ENCODE results near the gene NFIC.
A peak's percentile ranks its signal among the peaks of the same experiment; 100 is the strongest.
"Not testable (repeated sequence)": the region's sequence is repeated elsewhere in the genome, so short reads cannot be mapped to it uniquely, and the experiment has no call there.

The NFIC gene

DNA sequence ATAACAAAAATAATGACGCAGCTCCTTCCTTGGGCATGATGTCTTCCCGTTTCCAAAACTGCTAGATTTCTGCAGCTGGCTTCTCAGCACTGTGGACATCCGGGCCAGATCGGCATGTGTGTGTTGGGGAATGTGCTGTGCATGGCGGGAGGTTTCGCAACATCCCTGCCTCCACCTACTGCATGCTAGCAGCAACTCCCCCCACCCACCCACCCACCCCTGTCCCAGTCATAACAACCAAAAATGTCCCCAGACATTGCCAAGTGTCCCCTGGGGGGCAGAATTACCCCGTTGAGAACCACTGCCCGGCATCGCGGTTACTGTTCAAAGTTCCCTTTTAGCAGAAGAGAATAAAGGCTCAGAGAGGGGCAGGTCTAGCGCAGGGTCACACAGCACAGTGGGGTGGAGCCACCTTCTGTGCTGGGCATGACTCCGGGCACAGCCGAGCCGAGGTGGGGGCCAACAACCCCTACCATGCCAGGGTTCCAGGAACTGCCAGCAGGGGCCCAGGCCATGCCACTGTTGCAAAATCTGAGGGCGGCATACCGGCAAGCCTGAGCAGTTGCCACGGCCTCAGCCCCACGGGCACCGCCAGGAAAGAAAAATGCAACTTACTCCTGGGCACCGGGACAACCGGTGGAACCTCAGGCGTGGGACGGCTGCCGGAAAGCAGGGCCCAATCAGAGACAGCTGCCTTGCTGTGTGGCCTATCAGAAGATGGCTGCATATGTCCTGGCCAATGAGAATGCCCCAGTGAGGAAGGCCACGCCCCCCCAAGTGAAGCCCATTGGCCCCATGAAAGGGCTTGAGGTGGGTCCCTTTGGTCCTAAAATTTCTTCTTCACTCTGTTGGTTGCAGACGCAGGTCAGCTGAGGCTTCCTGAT is 22.5 kb upstream of the NFIC start:
- TF ChIP-seq Cebpa-rat (IDR thresholded peaks at IDR 0.05): peak in 8 of 11 experiments; percentile 35 to 92 (median 80); a peak in 15 of 22 replicates
- Histone ChIP-seq H3K36me3 (no peaks in the 10 kb centered on the region), H3K4me1 (peaks cover 14 to 66% (median 48%) of the 10 kb centered on the region in 10 experiments), H3K27me3 (no peaks in the 10 kb centered on the region), H3K9me3 (replicated peaks in 1 of 11) (no peaks in the 10 kb centered on the region), H3K9ac (peak overlapping the region in 9 of 11 experiments; percentile 24 to 72 (median 58); a peak in 11 of 22 replicates), H3K4me2 (peak overlapping the region; percentile 40 to 79 (median 71); a peak in 19 of 22 replicates), H3K4me3 (no peak overlapping the region), H4K20me1 (no peaks in the 10 kb centered on the region), H3K27ac (peak overlapping the region in 9 of 11 experiments; percentile 64 to 83 (median 77); a peak in 18 of 22 replicates)

GRCh38 chr19:3344608-3345598 is 21.5 kb upstream of the NFIC start:
- Histone ChIP-seq H3K4me3 (no peak overlapping the region), H4K20me1 (no peaks in the 10 kb centered on the region), H3K4me1 (peaks cover 12 to 56% (median 41%) of the 10 kb centered on the region in 10 experiments), H3K36me3 (no peaks in the 10 kb centered on the region), H3K27ac (peak overlapping the region in 3 of 11 experiments; percentile 13 to 67 (median 58); a peak in 3 of 22 replicates), H3K27me3 (no peaks in the 10 kb centered on the region), H3K9ac (no peak overlapping the region), H3K9me3 (replicated peaks in 1 of 11) (no peaks in the 10 kb centered on the region), H3K4me2 (peak overlapping the region in 1 of 11 experiments; percentile 55; a peak in 3 of 22 replicates)
- no peak for TF ChIP-seq Cebpa-rat (IDR thresholded peaks at IDR 0.05)

- H4K20me1 ChIP-seq: no peaks in the 10 kb centered on the region
- H3K4me1 ChIP-seq: peaks cover 12 to 50% (median 38%) of the 10 kb centered on the region in 10 experiments
- no peak overlapping the region for H3K4me3 ChIP-seq
- peak overlapping the region in 3 of 11 experiments; percentile 4 to 37 (median 27); a peak in 2 of 22 replicates for H3K27ac ChIP-seq
- no peaks in the 10 kb centered on the region for H3K36me3 ChIP-seq
- no peak for TF ChIP-seq Cebpa-rat (IDR thresholded peaks at IDR 0.05)
- H3K9me3 ChIP-seq (replicated peaks in 1 of 11): no peaks in the 10 kb centered on the region
- peak overlapping the region in 2 of 11 experiments; percentile 24 to 32; a peak in 1 of 22 replicates for H3K9ac ChIP-seq
- H3K4me2 ChIP-seq: peak overlapping the region in 3 of 11 experiments; percentile 0 to 28 (median 1); a peak in 1 of 22 replicates
- H3K27me3 ChIP-seq: no peaks in the 10 kb centered on the region
These were observed 20.4 kb upstream of the NFIC start for GRCh38 chr19:3345850-3346460.

DNA sequence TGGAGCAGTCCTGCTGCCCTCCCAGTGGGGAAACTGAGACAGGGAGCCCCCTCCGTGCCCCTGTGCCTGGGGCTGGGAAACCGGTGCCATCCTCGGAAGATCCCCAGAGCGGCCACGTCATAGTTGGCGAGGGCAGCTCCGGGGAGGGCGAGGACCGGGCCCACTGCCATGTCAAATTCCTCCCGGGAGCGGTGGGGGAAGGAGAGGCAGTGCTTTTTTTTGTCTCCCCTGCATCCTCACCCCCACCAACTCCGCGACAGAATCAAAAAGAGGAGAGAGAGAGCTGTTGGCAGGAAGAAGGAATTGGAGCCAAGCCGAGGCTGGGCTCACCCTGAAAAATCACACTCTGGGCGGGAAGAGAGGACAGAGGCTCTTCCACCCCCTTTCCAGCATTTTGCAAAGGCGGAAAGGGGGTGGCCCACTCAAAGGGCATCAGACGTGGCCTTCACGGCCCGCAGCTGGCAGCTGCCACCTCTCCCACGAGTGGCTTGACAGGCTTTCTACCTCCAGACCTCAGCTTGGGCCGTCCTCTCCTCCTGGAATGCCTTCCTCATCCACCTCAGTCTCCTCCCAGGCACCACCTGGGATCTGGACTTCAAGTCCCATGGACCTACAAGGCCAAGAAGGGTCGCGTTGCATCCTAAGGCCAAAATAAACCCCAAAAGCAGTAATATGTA is 19.6 kb upstream of the NFIC start:
- H3K9ac ChIP-seq: peak overlapping the region in 3 of 11 experiments; percentile 6 to 32 (median 24); a peak in 2 of 22 replicates
- no peaks in the 10 kb centered on the region for H3K27me3 ChIP-seq
- peaks cover 10 to 47% (median 34%) of the 10 kb centered on the region in 10 experiments for H3K4me1 ChIP-seq
- H3K36me3 ChIP-seq: no peaks in the 10 kb centered on the region
- no peaks in the 10 kb centered on the region for H4K20me1 ChIP-seq
- H3K4me3 ChIP-seq: no peak overlapping the region
- H3K9me3 ChIP-seq (replicated peaks in 1 of 11): no peaks in the 10 kb centered on the region
- no peak for TF ChIP-seq Cebpa-rat (IDR thresholded peaks at IDR 0.05)
- peak overlapping the region in 3 of 11 experiments; percentile 0 to 28 (median 1); a peak in 2 of 22 replicates for H3K4me2 ChIP-seq
- peak overlapping the region in 1 of 11 experiments; percentile 37; a peak in 2 of 22 replicates for H3K27ac ChIP-seq

DNA sequence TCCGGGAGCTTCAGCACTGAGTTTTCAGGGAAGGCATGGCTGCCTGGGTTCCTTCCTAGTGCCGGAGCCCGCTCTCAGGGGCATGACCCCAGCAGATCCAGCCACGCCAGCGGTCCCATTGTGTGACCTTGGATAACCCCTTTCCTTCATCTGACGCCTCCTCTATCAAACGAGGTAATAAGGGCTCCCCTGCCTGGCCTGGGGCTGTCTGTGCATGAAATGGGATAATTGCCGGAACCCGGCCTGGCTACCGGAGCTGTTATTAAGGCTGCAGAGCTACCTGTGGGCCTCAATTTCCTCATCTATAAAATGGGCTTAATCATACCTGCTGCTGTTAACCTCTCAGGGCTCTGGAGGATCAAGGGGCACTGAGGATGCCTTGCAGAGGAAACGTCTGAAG is 18.3 kb upstream of the NFIC start:
- H3K4me1 ChIP-seq: peaks cover 4 to 35% (median 21%) of the 10 kb centered on the region in 10 experiments
- no peak overlapping the region for H3K27ac ChIP-seq
- H3K9ac ChIP-seq: no peak overlapping the region
- no peak for TF ChIP-seq Cebpa-rat (IDR thresholded peaks at IDR 0.05)
- H3K36me3 ChIP-seq: no peaks in the 10 kb centered on the region
- no peak overlapping the region for H3K4me3 ChIP-seq
- no peaks in the 10 kb centered on the region for H4K20me1 ChIP-seq
- H3K27me3 ChIP-seq: no peaks in the 10 kb centered on the region
- no peak overlapping the region for H3K4me2 ChIP-seq
- no peaks in the 10 kb centered on the region for H3K9me3 ChIP-seq (replicated peaks in 1 of 11)

- H3K9me3 ChIP-seq (replicated peaks in 1 of 11); H3K27ac ChIP-seq; H3K27me3 ChIP-seq; H3K4me2 ChIP-seq; H3K4me3 ChIP-seq; H4K20me1 ChIP-seq; H3K9ac ChIP-seq; H3K36me3 ChIP-seq: not testable (repeated sequence)
- H3K4me1 ChIP-seq: peaks cover under 1 to 31% (median 17%) of the 10 kb centered on the region in 10 experiments; a peak in 16 of 20 replicates
These were observed 17.9 kb upstream of the NFIC start for GRCh38 chr19:3348469-3348868.

DNA sequence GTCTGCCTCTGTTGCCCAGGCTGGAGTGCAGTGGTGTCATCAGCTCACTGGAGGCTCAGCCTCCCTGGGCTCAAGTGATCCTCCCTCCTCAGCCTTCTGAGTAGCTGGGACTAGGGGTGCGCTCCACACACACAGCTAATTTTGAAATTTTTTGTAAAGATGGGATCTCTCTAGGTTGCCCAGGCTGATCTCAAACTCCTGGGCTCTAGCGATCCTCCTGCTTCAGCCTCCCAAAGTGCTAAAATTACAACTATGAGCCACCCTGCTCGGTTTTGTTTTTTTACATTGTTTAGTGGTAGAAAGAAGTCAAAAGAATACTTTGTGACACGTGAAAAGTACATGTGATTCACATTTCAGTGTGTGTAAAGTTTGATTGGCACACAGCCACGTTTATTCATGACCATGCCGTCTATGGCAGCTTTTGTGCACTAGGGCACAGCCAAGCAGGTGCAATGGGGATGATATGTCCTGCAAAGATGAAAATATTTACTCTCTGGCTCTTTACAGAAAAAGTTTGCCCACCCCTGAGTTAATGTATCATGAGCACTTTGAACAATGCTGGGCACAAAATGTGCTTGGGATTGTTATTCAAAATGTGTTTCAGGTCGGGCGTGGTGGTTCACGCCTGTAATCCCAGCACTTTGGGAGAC is 16.2 kb upstream of the NFIC start:
- H3K27me3 ChIP-seq: no peaks in the 10 kb centered on the region
- no peak for TF ChIP-seq Cebpa-rat (IDR thresholded peaks at IDR 0.05)
- H3K36me3 ChIP-seq: no peaks in the 10 kb centered on the region
- peaks cover 0 to 7% (median 5%) of the 10 kb centered on the region in 11 experiments; a peak in 10 of 22 replicates for H3K9me3 ChIP-seq (replicated peaks in 1 of 11)
- no peak overlapping the region for H3K27ac ChIP-seq
- peak overlapping the region in 1 of 11 experiments; percentile 10; a peak in 1 of 22 replicates for H3K4me2 ChIP-seq
- H3K4me3 ChIP-seq: no peak overlapping the region
- H3K9ac ChIP-seq: no peak overlapping the region
- peaks cover 0 to 23% (median 10%) of the 10 kb centered on the region in 10 experiments; a peak in 8 of 20 replicates for H3K4me1 ChIP-seq
- no peaks in the 10 kb centered on the region for H4K20me1 ChIP-seq

All from BLaER1 treated with 17β-estradiol and CSF1 and Interleukin-3, amounts not matched to agents 10 nM and 100 nM (cell line).